GM18505 (cell line): ENCODE data around the gene FIGLA.

Source experiments
- ATAC-seq: cut with Tn5 transposase; IDR thresholded peaks from one replicate; pipeline ENCODE4 v1.9.1; 2021; ENCODE audit not compliant: unreplicated experiment
- POLR2A ChIP-seq: IDR thresholded peaks from 4 replicates; pipeline ENCODE4 v1.6.1; 2011; ENCODE audit warnings: borderline replicate concordance; ENCODE audit not compliant: insufficient read depth, insufficient read length; ENCODE audit errors: extremely low read depth

Gene FIGLA

GRCh38 chr2:70826696-70827350 lies 36.4 kb upstream of the FIGLA start:
- ATAC-seq, result no peak
- TF ChIP-seq POLR2A, result no peak

DNA sequence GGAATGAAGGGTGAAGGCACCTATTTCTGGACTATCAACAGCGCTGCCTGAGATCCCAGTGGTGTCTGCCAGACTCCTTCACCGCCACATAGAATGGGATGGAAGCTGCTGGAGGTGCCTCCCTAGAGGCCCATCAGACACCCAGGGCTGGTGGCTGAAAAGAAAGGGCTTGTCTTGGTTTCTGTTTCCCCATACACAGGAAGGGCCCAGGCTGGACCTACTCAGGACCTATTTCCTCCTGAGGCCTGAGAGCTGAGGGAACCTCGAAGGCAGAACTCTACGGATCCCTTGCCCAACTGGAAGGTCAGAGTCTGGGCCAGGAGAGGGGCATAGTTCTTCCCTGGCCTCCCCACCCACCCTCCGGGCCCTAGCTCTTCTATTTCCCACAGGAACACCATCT lies 32.8 kb upstream of the FIGLA start:
- ATAC-seq, result no peak
- no peak for TF ChIP-seq POLR2A

DNA sequence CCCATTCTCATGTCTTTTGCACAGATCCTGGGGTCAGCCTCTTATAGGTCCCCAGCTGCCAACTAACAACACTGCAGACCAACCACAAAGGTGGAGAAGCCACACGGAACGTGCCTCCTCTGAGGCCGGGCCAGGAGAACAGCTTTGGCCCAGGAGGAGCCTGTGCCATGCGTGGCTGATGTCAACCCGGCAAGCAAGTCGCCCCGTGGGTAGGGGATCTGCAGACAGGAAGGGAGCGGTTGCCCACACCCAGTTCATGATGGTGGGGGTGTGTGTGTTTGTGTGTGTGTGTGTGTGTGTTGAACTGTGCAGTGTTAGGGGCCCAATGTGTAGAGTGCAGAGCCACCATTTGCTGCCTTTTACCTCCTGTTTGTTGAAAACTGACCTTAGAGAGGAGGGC lies 32.4 kb upstream of the FIGLA start:
- TF ChIP-seq POLR2A, result no peak
- ATAC-seq, result no peak

- no peak for ATAC-seq
- TF ChIP-seq POLR2A, result no peak
These were observed 30.1 kb upstream of the FIGLA start, which contains the start of gene CLEC4F for GRCh38 chr2:70820499-70820898. TSS of gene CLEC4F (minus strand) at chr2:70820599. CDS start at chr2:70820523, 76 bp downstream.

DNA sequence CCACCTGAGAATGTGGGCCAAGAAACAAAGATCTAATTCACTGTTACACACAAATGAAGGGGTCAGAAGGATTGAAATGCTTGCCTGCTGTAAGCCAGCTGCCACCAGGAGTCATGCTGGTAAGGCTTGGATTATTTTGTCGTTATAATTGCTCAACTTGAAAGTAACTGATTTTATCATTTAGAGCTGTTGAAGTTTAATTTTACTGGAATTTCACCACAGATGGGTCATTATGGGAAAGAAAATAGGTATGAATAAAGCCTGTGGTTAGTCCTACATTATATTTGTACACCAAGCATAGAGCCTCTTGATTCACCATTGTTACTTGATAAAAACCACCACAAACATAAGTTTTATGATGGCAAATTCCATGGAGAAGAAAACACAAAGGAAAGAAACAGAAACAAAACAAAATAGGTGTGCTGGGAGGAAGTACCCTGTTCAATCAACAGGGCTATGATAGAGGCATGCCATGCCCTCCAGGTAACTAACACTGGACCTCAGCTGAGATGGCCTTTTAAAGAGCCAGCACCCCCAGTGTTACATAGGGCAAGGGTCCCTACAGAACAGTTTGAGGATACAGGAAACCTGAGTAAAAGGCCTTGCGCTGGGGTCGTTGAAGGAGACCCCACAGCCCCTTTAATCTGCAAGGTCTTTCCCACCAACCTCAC lies 27.0 kb upstream of the FIGLA start:
- TF ChIP-seq POLR2A, result no peak
- ATAC-seq, result no peak

- ATAC-seq, result no peak
- TF ChIP-seq POLR2A, result no peak
These were observed 26.3 kb upstream of the FIGLA start for GRCh38 chr2:70816726-70817125.

- TF ChIP-seq POLR2A, result no peak
- ATAC-seq, result no peak
These were observed 18.8 kb upstream of the FIGLA start for GRCh38 chr2:70808983-70809958.

DNA sequence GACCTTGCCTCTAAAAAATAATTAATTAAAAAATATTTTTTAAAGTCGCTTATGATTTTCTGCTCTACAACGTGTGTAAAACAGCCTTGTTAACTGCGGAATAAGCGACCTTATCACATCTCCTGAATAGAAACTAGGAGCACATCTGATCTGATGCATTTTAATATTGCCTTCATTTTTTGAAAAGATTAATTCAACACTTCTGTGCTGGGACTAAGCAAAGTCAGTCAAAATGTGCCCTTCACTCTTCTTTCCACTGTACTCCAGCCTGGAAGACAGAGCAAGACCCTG lies 17.3 kb upstream of the FIGLA start:
- ATAC-seq, result no peak
- no peak for TF ChIP-seq POLR2A

DNA sequence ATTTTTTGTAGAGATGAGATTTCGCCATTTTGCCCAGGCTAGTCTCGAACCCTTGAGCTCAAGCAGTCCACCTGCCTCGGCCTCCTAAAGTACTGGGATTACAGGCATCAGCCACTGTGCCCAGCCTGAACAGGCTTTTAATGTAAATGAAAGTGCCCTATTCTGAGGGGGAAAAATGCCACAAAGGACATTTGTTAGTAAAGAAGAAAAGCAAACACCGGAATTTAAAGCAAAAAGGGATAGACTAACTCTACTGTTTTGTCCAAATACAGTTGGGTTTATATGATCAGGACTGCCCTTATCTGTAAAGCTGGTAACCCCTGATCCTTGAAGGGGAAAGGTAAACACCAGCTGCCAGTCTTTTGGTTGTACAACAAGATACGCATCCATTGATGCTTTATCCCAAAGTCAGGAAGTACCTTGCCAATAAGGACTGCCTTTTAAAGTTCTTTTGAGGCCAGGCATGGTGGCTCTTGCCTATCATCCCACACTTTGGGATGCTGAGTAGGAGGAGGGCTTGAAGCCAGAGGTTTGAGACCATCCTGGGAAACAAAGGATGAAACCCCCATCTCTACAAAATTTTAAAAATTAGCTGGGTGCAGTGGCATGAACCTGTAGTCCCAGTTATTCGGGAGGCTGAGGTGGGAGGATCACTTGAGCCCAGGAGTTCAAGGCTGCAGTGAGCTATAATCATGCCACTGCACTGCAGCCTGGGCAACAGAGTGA lies 16.8 kb upstream of the FIGLA start:
- no peak for TF ChIP-seq POLR2A
- no peak for ATAC-seq

GRCh38 chr2:70806620-70807019 lies 16.2 kb upstream of the FIGLA start:
- ATAC-seq, result no peak
- no peak for TF ChIP-seq POLR2A

- no peak for TF ChIP-seq POLR2A
- no peak for ATAC-seq
These were observed 15.6 kb upstream of the FIGLA start for GRCh38 chr2:70806013-70806412.

DNA sequence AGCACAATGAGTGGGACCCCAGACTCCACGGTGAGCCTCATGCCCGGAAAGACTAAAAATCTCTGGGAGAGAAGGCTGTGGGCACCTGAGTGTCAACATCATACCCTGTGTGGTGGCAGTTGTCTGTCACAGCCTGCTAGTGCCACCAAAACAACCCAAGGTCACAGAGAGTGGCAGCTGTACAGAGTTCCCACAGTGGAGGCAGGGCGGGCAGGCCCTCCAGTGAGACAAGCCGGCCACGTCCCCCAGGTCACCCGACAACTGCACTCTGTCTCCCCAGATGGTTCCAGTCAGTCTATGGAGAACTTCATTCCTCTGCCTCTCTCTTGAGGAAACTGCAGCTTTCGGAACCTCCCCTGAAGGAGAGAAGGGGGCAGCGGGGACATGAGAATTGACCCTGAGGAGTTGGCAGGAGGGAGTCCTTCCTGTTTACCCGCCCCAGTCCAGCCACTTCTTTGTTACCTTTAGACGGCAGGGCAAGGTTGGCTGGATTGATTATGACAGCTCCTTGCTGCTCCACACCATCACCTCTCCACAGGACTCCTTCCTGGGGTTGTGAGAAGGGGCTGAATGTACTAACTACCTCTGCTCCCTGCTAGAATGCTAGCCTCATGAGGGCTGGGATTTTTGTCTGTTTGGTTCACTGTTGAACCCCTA lies 11.3 kb upstream of the FIGLA start:
- TF ChIP-seq POLR2A, result no peak
- no peak for ATAC-seq
